Mesendoderm (in vitro differentiated cells): Measurements from ENCODE around the gene CLIC3.

Source experiments
- DNase-seq: peaks from one replicate; pipeline ENCODE4 v3.0.0; 2013
- H2AK5ac ChIP-seq: 2 replicates; pipeline ENCODE4 v1.6.1; 2013; ENCODE audit warnings: low read length, inconsistent platforms
- H2BK120ac ChIP-seq: 2 replicates; pipeline ENCODE4 v1.6.1; 2013; ENCODE audit warnings: low read depth, mild to moderate bottlenecking, low read length, moderate library complexity, mixed read lengths
- H2BK15ac ChIP-seq: replicated peaks from 2 replicates; pipeline ENCODE4 v1.6.1; 2013; ENCODE audit warnings: low read depth, mild to moderate bottlenecking, moderate library complexity
- H2BK5ac ChIP-seq: 2 replicates; pipeline ENCODE4 v1.6.1; 2013; ENCODE audit warnings: low read length, inconsistent platforms
- H3K18ac ChIP-seq: 2 replicates; pipeline ENCODE4 v1.6.1; 2013; ENCODE audit warnings: mild to moderate bottlenecking, low read length, mixed read lengths
- H3K23ac ChIP-seq: one replicate; pipeline ENCODE4 v1.6.1; 2013; ENCODE audit warnings: low read length
- H3K27ac ChIP-seq: 2 replicates; pipeline ENCODE4 v1.5.1; 2013; ENCODE audit warnings: low read depth, mild to moderate bottlenecking, inconsistent platforms, low read length, moderate library complexity
- H3K27me3 ChIP-seq: 2 replicates; pipeline ENCODE4 v1.6.1; 2013; ENCODE audit warnings: low read length, control low read depth, mild to moderate bottlenecking, inconsistent platforms; ENCODE audit not compliant: insufficient read depth, poor library complexity
- H3K36me3 ChIP-seq: 2 replicates; pipeline ENCODE4 v1.6.1; 2013; ENCODE audit warnings: low read length, inconsistent platforms; ENCODE audit not compliant: control insufficient read depth, insufficient read depth
- H3K4ac ChIP-seq: one replicate; pipeline ENCODE4 v1.6.1; 2013; ENCODE audit warnings: low read depth, mild to moderate bottlenecking, low read length, moderate library complexity
- H3K4me1 ChIP-seq: 2 replicates; pipeline ENCODE4 v1.6.1; 2013; ENCODE audit warnings: low read depth, low read length, inconsistent platforms; ENCODE audit not compliant: control insufficient read depth
- H3K4me2 ChIP-seq: 2 replicates; pipeline ENCODE4 v1.6.1; 2013; ENCODE audit warnings: low read length
- H3K4me3 ChIP-seq: 2 replicates; pipeline ENCODE4 v1.5.1; 2013; ENCODE audit warnings: mild to moderate bottlenecking, low read length
- H3K56ac ChIP-seq: one replicate; pipeline ENCODE4 v1.6.1; 2013; ENCODE audit warnings: low read length
- H3K79me1 ChIP-seq: 2 replicates; pipeline ENCODE4 v1.6.1; 2013; ENCODE audit warnings: low read length, inconsistent platforms
- H3K79me2 ChIP-seq: 2 replicates; pipeline ENCODE4 v1.6.1; 2013; ENCODE audit warnings: mild to moderate bottlenecking, low read length; ENCODE audit not compliant: control insufficient read depth, insufficient read depth
- H3K9ac ChIP-seq: 2 replicates; pipeline ENCODE4 v1.6.1; 2013; ENCODE audit warnings: low read length, inconsistent platforms
- H4K5ac ChIP-seq: one replicate; pipeline ENCODE4 v1.6.1; 2013; ENCODE audit warnings: low read length
- H4K8ac ChIP-seq: one replicate; pipeline ENCODE4 v1.6.1; 2013; ENCODE audit warnings: low read depth, mild to moderate bottlenecking, control low read depth, low read length, moderate library complexity
- WGBS: extraction: QIAGEN DNeasy Blood & Tissue Kit; methylation state at CpG from one replicate; pipeline ENCODE4 v1.1.7; 2013; ENCODE audit warnings: low lambda C conversion rate, missing lambda C conversion rate; ENCODE audit not compliant: insufficient coverage; ENCODE audit errors: extremely low coverage; 5-methylcytosine and 5-hydroxymethylcytosine counted together

Gene CLIC3

GRCh38 chr9:137016436-137016835 is 20.1 kb upstream of the CLIC3 start:
- H3K4me3 ChIP-seq: no peak overlapping the region
- H3K4ac ChIP-seq: no peak overlapping the region
- DNase-seq: no peak
- no peaks in the 10 kb centered on the region for H3K36me3 ChIP-seq
- WGBS: no CpG with 5 or more reads among the region's 16 CpGs
- H4K5ac ChIP-seq: no peak overlapping the region
- no peak overlapping the region for H3K9ac ChIP-seq
- H2BK120ac ChIP-seq: no peak overlapping the region
- no peak overlapping the region for H2AK5ac ChIP-seq
- no peak overlapping the region for H2BK15ac ChIP-seq
- H4K8ac ChIP-seq: no peak overlapping the region
- H3K27ac ChIP-seq: no peak overlapping the region
- no peaks in the 10 kb centered on the region for H3K27me3 ChIP-seq
- no peaks in the 10 kb centered on the region for H3K79me1 ChIP-seq
- H3K23ac ChIP-seq: no peak overlapping the region
- H2BK5ac ChIP-seq: no peak overlapping the region
- no peak overlapping the region for H3K56ac ChIP-seq
- no peaks in the 10 kb centered on the region for H3K4me1 ChIP-seq
- no peak overlapping the region for H3K4me2 ChIP-seq
- H3K79me2 ChIP-seq: no peaks in the 10 kb centered on the region
- H3K18ac ChIP-seq: no peak overlapping the region

GRCh38 chr9:137015976-137016375 is 19.6 kb upstream of the CLIC3 start:
- H3K79me1 ChIP-seq: no peaks in the 10 kb centered on the region
- WGBS: no CpG with 5 or more reads among the region's 21 CpGs
- H3K79me2 ChIP-seq: no peaks in the 10 kb centered on the region
- no peak overlapping the region for H3K56ac ChIP-seq
- H3K18ac ChIP-seq: no peak overlapping the region
- no peak overlapping the region for H3K4me3 ChIP-seq
- H2AK5ac ChIP-seq: no peak overlapping the region
- H4K8ac ChIP-seq: no peak overlapping the region
- H4K5ac ChIP-seq: no peak overlapping the region
- no peak overlapping the region for H2BK15ac ChIP-seq
- no peaks in the 10 kb centered on the region for H3K4me1 ChIP-seq
- no peaks in the 10 kb centered on the region for H3K27me3 ChIP-seq
- H3K27ac ChIP-seq: no peak overlapping the region
- H3K23ac ChIP-seq: no peak overlapping the region
- H3K9ac ChIP-seq: no peak overlapping the region
- H2BK5ac ChIP-seq: no peak overlapping the region
- H3K4me2 ChIP-seq: no peak overlapping the region
- H2BK120ac ChIP-seq: no peak overlapping the region
- H3K4ac ChIP-seq: no peak overlapping the region
- no peaks in the 10 kb centered on the region for H3K36me3 ChIP-seq
- DNase-seq: no peak

- no peak overlapping the region for H2BK15ac ChIP-seq
Observed at GRCh38 chr9:137015540-137015930, 19.2 kb upstream of the CLIC3 start.

GRCh38 chr9:137014776-137015539 is 18.6 kb upstream of the CLIC3 start:
- H3K4me3 ChIP-seq: no peak overlapping the region
- H2AK5ac ChIP-seq: no peak overlapping the region
- no peak overlapping the region for H3K18ac ChIP-seq
- no peak overlapping the region for H3K56ac ChIP-seq
- H3K4me2 ChIP-seq: no peak overlapping the region
- H3K36me3 ChIP-seq: no peaks in the 10 kb centered on the region
- H2BK5ac ChIP-seq: no peak overlapping the region
- no peak overlapping the region for H3K4ac ChIP-seq
- no peak overlapping the region for H3K23ac ChIP-seq
- H2BK15ac ChIP-seq: no peak overlapping the region
- WGBS: no CpG with 5 or more reads among the region's 36 CpGs
- H3K4me1 ChIP-seq: no peaks in the 10 kb centered on the region
- no peak overlapping the region for H3K9ac ChIP-seq
- H4K5ac ChIP-seq: no peak overlapping the region
- DNase-seq: no peak
- no peaks in the 10 kb centered on the region for H3K27me3 ChIP-seq
- no peaks in the 10 kb centered on the region for H3K79me1 ChIP-seq
- no peak overlapping the region for H2BK120ac ChIP-seq
- H3K27ac ChIP-seq: no peak overlapping the region
- no peaks in the 10 kb centered on the region for H3K79me2 ChIP-seq
- no peak overlapping the region for H4K8ac ChIP-seq

More at GRCh38 chr9:137015540-137015930, 19.2 kb upstream of the CLIC3 start:
- no peaks in the 10 kb centered on the region for H3K36me3 ChIP-seq
- DNase-seq: no peak
- no peak overlapping the region for H3K18ac ChIP-seq
- no peaks in the 10 kb centered on the region for H3K79me2 ChIP-seq
- H3K4me1 ChIP-seq: no peaks in the 10 kb centered on the region
- H3K4ac ChIP-seq: no peak overlapping the region
- no peak overlapping the region for H4K8ac ChIP-seq
- no peak overlapping the region for H3K23ac ChIP-seq
- H3K27ac ChIP-seq: no peak overlapping the region
- no peak overlapping the region for H2BK120ac ChIP-seq
- H3K4me3 ChIP-seq: no peak overlapping the region
- H2AK5ac ChIP-seq: no peak overlapping the region
- no peak overlapping the region for H3K56ac ChIP-seq
- no peak overlapping the region for H3K9ac ChIP-seq
- H4K5ac ChIP-seq: no peak overlapping the region
- no peaks in the 10 kb centered on the region for H3K27me3 ChIP-seq
- no peak overlapping the region for H2BK5ac ChIP-seq
- no peaks in the 10 kb centered on the region for H3K79me1 ChIP-seq
- no CpG with 5 or more reads among the region's 25 CpGs for WGBS
- H3K4me2 ChIP-seq: no peak overlapping the region

- no peak for DNase-seq
- Histone ChIP-seq H2BK15ac (no peak overlapping the region), H3K18ac (no peak overlapping the region), H3K23ac (no peak overlapping the region), H3K27me3 (no peaks in the 10 kb centered on the region), H2BK5ac (no peak overlapping the region), H3K4me1 (no peaks in the 10 kb centered on the region), H2BK120ac (no peak overlapping the region), H4K8ac (no peak overlapping the region), H3K4ac (no peak overlapping the region), H3K27ac (no peak overlapping the region), H3K9ac (no peak overlapping the region), H4K5ac (no peak overlapping the region), H3K4me2 (no peak overlapping the region), H3K36me3 (no peaks in the 10 kb centered on the region), H3K79me1 (no peaks in the 10 kb centered on the region), H2AK5ac (no peak overlapping the region), H3K56ac (no peak overlapping the region), H3K4me3 (no peak overlapping the region), H3K79me2 (no peaks in the 10 kb centered on the region)
- no CpG with 5 or more reads among the region's 23 CpGs for WGBS
Observed at GRCh38 chr9:137014166-137014565, 17.8 kb upstream of the CLIC3 start.

GRCh38 chr9:137013571-137013940 is 17.2 kb upstream of the CLIC3 start:
- Histone ChIP-seq H2BK15ac (no peak overlapping the region), H2BK120ac (no peak overlapping the region), H3K36me3 (no peaks in the 10 kb centered on the region), H3K56ac (no peak overlapping the region), H4K5ac (no peak overlapping the region), H3K4me3 (no peak overlapping the region), H3K18ac (no peak overlapping the region), H2BK5ac (no peak overlapping the region), H3K23ac (no peak overlapping the region), H3K27me3 (no peaks in the 10 kb centered on the region), H3K79me2 (no peaks in the 10 kb centered on the region), H3K4ac (no peak overlapping the region), H3K79me1 (no peaks in the 10 kb centered on the region), H3K4me2 (no peak overlapping the region), H2AK5ac (no peak overlapping the region), H4K8ac (no peak overlapping the region), H3K27ac (no peak overlapping the region), H3K4me1 (no peaks in the 10 kb centered on the region), H3K9ac (no peak overlapping the region)
- WGBS: no CpG with 5 or more reads among the region's 20 CpGs
- no peak for DNase-seq
